HG03095 (cell line): ENCODE results near the gene MGAT5B.

ENCODE experiments used
- ATAC-seq: cut with Tn5 transposase; IDR thresholded peaks from one replicate; pipeline ENCODE4 v1.9.1; 2021; ENCODE audit warnings: moderate library complexity; ENCODE audit not compliant: unreplicated experiment

The MGAT5B gene

GRCh38 chr17:76996741-76997694, 128.8 kb downstream of the MGAT5B start:
- no peak for ATAC-seq

- no peak for ATAC-seq
Measured at GRCh38 chr17:76997981-76998531, 129.9 kb downstream of the MGAT5B start.

GRCh38 chr17:76998839-76999238, 130.6 kb downstream of the MGAT5B start:
- ATAC-seq = no peak
